Activated CD8-positive, alpha-beta memory T cell treated with anti-CD3 and anti-CD28 coated beads, Interleukin-2, amount 50 U/mL, for 1 hour (primary cell): ENCODE measurements around the gene SLFNL1.

Experiments used
- DNase-seq: peaks from one replicate; pipeline ENCODE4 v3.0.0-alpha.2; 2020; ENCODE audit errors: extremely low read depth

SLFNL1 gene

DNA sequence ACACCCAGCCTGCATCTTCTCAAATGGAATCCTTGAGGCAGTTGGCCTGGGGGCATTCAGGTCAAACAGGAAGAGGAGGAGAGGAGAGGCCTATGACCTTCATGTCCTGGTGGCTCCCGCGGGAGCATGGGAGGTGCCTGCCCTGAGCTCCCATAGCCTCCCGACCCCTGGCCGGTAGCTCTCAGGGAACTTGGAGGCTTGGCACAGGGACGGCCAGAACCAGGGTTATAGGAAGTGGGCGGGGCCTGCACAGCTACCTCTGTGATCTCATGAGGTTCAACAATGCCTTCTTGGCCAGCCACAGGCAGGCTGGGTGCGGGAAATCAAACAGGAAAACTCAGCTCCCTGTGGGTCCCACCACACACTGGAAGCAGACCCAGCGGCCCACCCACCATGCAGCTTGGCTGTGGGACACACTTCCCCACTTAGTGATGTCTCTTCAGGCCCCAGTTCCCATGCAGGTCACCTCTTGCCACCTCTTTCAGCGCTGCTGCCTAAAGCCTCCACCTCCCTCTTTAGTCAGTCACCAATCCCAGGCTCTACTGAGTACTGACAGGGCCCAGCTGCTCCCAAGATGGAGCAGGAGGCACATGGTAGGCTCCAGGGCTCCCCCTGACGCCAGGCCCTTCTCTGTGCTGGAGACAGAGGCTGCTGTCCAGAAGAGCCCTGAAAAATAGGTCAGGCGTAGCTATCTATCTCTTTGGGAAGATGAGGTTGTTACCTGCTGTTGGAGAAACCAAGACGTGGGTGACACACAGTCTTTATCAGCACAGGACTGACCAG lies at the start of gene SLFNL1:
SLFNL1 (minus strand) TSS at position 200 of the 783 bp plus-strand sequence. CDS start 1,065 bp downstream, outside the sequence.
- DNase-seq, result no peak

DNA sequence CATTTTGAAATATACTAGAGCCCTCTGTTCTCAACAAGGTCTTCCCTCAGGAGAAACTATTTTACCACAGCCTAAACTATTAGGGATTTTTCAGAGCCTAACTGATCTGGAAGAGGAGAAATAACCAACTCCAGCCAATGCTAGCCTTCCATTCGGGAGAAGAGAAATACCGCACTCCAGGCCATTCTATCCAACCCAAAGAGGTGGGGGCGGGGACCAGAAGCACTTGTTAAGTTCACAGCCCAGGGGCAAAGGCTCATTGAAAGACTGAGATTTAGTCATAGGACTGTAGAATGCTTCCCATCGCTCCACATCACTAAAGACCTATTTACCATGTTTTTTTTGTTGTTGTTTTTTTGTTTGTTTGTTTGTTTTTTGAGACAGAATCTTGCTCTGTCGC lies 35.4 kb upstream of the SLFNL1 start:
- DNase-seq, result no peak

DNA sequence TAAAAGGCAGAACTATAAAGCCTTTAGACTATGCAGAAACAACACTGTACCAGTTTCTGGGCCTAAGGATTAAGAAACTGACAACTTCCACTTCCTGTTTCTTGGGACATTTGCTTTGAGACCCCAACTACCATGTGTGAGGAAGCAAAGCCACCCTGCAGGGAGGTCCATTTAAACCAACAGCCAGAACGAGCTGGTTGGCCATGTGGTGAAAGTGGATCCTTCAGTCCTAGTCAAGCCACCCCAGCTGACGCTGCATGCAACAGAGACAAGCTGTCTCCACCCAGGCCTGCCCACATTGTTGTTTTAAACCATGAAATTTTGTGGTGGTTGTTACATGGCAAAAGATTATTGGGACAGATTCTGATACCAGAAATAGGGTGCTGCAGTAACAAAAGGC lies 31.8 kb upstream of the SLFNL1 start:
- no peak for DNase-seq

DNA sequence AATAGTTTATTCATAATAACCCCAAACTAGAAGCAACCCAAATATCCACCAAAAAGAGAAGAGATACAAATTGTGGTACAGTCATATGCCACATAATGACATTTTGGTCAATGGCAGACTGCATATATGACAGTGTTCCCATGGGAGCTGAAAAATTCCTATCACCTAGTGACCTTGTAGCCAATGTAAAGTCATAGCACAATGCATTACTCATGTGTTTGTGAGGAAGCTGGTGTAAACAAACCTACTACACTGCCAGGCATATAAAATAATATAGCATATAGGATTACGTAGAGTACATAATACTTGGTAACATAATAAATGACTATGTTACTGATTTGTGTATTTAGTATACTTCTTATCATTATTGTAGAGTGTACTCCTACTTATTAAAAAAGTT lies 29.5 kb upstream of the SLFNL1 start:
- no peak for DNase-seq

DNA sequence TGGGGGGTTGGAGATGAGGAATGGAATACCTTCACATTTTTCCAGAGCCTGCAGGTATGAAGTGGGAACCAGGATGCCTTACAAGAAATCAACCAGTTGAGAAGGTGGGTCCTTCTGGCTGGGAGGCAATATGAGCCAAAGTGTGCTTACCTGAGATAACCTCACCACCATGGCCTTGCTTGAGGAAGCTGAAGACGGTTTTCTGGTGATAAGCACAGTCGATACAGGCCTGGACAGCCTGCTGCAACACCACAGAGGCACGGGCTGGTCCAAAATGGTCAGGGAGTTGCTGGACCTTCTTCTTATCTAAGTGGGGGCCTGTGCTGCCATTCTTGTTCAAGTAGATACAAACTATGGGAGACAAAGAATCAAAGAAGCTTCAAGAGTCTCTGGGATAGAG lies 27.0 kb upstream of the SLFNL1 start:
- no peak for DNase-seq

DNA sequence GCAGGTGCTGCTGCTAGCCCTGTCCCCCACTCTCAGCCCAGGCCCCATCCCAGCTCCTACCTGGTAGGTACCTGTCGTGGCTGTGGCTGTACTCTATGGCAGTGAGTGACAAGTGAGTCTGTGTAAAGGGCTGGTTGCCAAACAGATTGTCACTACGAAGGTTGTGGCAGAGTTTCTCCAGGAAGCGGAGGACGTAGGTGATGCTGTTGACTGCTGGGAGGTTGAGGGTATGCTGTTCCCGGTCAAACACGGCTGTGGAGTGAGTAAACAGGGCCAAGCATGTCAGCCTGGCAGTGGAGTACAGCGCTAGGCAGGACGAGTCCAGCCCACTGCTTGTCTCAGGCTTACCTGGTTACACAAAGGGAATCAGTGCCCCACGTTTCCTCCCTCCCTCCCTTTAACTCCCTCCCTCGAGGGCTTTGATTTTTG lies 24.8 kb upstream of the SLFNL1 start:
- no peak for DNase-seq

DNA sequence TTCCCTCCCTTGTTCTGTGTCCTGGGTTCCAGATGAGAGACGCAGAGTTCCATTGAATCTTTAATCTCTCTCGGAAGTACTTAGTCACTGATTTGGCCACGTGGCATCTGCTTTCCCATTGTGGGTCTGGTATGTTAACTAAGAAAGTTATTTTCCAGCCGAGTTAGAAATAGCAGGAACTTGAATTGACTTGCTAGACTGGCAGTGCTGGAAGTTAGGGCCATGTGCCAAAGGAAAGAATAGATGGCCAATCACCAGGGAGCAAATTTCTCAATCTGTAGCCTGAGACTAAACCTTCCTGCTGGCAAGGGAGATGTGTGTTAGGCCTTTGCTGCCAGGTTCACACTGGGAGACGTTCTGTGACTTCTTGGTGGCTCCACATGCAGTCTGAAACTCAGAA lies 24.2 kb upstream of the SLFNL1 start:
- no peak for DNase-seq

DNA sequence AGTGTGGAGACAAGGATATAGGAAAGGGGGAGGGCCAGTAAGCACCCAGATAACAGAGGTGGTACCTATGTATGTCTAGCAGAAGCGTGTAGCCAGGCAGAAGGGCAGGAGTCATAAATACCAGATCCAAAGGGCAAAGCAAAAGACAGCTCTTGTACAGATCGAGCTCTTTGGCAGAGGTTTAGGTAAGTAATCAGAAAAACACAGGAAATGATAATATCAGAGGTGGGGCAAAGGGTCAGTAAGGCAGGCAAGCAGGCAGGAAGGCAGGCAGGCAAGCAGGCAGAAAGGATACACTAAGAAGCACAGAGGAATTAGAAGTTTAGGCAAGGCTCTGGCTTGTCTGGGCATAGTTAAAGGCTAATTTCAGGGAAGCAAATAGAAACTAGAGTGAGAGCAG lies 22.7 kb upstream of the SLFNL1 start:
- no peak for DNase-seq

DNA sequence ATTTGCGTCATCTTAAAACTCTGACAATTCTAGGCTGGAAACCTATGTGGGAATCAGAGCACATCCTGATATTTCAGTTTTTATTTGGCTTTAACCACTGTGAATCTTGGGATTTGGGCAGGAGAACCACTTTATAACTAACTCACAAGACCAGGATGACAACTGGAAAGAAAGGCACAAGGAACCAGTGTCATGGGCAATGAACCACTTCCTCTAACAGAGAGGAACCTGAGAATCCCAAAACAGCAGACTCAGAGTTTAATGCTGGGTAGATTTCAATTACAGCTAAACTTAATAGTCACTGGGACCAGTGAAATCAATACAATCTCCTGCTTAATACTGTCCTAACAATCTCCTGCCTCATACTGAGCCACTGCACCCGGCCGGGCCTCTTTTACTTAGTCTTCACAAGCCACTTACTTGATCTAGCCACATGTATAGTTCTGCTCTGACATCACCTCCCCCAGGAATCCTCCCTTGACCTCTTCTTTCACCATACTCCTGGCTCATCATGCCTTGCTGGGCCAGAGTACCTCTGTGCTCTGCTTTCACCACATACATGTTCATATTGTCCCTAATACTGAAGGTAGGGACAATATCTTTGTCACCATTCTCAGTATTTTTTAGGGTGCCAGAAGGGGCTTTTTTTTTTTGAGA lies 20.2 kb upstream of the SLFNL1 start:
- DNase-seq, result no peak

DNA sequence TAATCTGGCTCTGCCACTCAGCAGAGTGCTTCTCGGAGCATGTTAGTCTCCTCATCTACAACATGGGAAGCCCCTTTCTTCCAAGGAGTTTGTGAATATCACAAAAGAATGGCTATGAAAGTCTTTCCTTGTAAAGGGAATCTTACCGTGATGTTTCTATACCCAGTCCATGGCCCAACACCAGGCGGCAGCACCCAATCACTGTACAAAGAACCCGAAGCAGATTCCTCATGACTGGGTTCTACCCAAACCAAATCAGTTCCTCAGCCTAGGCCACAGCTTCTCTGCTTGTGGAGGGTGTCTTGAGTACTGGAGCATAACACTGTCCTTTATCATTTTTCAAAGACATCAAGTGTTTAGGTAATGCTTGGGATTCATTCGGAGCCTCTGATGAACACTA lies 16.6 kb upstream of the SLFNL1 start:
- no peak for DNase-seq

DNA sequence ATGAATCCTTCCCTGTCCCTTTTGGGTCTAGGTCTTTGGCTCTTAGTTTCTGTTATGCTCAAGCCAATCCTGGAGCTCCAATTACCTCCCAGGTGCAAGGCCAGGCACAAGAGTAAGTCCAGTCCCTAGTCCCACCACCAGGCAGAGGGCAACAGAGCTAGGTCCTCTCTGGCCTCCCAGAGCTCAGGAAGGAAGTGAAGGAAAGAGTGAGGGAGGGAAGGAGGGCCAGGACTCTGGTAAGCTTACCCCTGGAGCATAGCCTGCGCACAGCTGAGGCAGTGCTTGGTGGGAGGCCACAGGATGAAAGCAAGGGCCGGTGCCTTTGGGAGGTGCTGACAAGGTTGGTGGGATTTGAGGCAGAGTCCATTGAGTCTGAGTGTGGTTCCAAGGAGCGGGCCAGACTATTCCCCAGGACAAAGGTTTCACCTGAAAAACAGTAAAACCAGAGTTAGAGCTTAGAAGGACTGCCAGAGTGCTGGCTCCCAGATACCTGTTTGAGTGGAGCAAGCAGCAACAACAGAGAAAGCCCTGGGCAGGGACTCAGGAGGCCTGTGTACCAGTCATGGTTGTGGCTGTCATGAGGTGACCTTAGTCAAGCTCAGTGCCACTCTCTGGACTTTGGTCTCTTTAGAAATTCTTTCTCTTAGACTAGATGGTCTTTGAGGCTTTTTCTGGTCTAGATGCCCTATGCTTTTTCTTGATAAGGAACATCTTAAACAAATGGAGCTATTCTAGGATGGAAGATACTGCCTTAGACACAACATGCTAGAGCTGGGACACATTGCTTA lies 15.8 kb upstream of the SLFNL1 start:
- DNase-seq, result no peak

DNA sequence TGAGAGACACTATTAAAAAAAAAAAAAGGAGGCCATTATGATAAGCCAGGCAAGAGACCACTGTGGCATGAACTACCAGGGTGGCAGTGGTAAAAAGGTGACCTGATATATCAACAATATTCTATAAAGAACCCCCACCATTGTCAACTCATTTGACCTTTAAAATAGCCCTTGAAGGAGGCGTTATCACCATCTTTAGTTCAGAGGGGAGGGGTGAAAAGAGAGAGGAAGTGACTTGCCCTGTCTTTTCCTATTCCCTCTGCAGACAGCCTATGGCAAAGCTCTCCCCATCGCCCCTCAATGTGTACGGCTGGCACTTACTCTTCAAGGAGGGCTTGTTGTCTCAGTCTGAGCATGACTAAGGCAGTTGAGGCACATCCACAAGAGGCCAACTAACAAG lies 11.7 kb upstream of the SLFNL1 start:
- no peak for DNase-seq

DNA sequence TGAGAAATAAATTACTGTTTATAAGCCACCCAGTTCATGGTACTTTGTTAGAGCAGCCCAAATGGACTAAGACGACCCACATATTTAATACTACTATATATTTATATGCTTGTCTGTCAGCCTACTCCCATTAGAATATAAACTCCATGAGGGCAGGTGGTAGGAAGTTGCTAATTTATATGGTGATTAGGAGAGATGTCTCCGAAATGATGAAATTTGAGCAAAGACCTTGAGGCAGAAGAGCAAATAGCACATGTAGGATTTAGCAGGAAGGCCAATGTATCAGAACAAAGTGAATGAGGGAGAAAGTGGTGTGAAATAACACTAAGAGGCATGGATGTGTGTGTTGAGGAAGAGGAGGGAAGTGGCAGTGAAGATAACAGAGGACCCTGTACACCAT lies 10.6 kb upstream of the SLFNL1 start:
- no peak for DNase-seq

DNA sequence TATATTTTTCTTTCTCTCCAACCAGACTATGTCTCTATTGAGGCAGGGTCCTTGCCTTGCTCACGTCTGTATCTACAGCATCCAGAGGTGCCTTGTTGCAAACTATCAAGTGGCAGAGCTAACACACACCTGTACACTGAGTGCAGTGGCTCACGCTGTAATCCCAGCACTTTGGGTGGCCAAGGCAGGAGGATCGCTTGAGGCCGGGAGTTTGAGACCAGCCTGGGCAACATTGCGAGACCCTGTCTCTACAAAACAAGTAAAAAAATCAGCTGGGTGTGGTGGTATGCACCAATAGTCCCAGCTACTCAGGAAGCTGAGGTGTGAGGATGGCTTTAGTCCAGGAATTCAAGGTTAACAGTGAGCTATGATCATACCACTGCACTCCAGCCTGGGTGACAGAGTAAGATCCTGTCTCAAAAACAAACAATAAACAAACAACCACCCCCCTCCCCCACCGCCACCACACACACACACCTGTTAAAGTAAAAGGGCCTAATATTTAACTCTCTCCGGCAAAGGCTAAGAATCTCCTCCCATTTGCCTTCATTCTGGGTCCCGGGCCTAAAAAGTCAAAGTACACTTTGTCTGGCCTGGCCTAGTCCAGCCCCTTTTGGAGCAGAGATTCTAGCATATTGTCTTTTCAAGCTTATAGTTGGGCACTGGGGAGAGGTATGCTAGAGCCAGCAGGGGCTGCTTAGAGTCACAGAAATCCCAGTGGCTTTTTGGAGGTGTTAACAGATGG lies 9.5 kb upstream of the SLFNL1 start:
- DNase-seq, result no peak

DNA sequence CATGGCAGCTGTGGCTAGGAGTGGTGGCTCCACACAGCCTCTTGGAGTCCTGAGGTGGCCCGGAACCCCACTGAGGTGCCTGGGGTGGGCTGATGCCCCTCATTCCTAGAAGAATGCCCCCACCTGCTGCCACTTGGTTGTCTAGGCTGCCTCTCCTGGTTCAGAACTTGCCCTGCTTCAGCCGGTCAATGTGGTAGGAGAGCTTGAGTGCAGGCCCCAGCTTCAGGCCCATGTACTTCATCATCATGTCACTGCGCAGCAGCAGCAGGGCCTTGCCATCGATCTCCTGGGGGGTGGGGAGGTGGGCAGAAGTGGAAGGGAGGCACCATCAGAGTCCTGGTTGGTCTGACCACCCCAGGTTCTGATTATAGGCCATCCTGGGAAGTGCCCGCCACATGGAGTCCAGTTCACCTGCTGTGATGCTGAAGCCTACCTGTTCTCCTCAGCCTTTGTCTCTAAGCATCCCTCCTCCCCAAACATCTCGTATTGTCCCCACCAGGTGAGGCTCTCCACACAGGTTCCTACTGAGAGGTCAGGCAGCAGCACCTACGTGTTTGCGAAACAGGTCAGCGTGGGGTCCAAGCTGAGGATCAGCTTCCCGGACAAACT lies 6.6 kb upstream of the SLFNL1 start:
- DNase-seq, result no peak

DNA sequence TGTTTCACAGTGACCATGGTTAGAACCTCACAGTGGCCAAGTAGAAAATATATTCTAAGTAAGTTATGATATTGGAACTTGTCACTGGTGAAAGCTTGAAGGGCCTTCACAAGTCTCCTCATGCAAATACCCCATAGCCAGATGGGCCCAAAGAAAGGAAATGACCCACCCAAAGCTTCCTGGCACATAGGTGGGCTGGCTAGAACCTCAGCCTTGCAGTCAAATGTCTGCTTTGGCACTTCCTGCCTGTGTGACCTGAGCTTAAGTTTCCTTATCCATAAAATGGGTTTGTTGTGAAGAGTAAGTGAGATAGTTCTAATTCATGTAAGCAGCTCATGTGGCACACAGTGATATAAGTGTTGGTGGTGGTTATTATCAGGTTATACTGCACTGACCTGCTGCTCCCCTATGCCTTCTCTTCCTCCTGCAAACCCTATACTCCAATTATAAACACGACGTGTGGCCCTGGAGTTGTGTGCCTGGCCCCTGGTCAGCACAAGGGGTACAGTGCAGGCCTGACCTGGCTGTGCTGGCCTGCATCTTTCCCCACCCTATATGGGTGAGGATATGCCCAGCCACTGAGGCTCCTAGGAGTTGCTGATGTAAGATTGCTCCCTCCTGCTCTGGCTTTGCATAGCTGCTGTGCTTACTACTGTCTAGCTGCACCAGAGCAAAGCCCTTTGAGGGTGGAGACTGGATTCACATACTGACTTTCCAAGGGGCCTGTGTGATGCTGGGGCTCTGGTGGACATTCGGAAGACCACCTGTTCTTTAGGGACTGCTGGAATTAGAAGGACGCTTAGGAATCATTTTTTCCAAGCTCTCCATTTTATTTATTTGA lies 4.7 kb upstream of the SLFNL1 start:
- DNase-seq, result no peak

DNA sequence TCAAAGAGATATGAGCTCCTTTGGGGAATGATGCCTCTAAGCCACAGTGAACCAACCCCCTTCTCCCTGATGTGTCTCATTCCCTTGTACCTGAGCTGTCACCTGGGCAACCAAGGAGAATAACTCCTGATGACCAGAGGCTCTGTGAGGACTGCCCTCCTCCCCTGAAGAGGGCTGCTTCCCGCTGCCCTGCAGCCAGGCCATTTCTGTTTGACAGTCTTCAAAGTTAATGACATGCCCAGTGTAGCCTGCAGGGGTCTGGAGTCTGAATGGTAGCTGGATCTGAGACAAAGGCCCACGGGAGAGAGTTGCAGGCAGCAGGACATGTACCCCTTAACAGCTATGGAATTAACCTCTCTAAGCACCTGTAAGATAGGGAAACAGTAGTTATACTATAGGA lies 3.4 kb upstream of the SLFNL1 start:
- DNase-seq, result no peak

DNA sequence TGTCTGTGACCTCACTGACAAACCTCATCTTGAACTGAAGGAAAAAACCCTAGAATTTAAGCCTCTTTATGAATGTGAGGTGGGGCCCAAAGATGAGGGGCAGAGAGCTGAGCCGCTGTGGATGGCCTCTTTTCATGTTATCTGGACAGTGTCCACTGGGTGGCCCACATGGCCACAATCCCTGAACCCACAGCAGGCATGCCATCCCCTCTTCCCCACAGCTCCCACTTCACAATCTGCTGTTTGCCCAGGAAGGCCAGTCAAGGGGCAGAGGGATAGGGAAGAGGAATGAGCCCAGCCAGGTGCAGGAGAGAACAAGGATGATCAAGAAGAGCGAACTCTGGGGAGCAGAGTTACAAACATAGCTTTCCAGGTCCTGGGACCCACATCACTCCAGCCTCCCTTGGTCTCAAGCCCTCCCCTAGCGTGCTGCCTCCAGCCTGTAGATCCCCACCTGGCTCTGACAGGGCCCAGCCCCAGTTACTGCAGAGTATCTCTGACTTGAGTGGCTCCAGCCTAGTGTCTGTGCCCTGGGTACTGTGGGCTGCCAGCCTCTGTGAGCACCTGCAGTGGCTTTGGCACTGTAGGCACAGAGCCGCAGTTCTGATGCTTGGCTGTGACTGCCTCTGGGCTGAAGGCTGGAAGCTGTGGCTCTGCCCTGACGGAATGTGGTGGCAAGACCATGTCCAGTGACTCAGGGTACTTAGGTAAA lies 1.9 kb upstream of the SLFNL1 start:
- no peak for DNase-seq

DNA sequence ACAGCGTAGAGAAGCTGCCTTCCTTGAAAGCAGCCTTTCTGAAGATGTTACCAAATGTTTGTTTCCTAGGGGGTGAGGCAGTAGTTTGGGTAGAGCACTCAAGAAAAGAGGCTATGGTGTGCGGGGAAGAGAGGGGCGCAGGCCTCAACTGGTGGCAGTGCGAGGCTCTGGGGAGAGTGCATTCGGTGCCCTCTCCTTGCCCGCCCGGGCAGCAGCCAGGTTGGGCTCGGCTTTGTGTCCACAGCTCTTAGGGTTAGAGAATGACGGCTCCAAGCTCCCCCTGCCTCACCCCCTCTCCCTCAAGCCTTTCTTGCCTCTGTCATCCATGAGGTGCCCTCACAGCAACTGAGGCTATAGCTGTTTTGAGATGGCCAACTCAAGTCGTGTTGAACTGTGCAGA lies 899 bp upstream of the SLFNL1 start:
- no peak for DNase-seq

DNA sequence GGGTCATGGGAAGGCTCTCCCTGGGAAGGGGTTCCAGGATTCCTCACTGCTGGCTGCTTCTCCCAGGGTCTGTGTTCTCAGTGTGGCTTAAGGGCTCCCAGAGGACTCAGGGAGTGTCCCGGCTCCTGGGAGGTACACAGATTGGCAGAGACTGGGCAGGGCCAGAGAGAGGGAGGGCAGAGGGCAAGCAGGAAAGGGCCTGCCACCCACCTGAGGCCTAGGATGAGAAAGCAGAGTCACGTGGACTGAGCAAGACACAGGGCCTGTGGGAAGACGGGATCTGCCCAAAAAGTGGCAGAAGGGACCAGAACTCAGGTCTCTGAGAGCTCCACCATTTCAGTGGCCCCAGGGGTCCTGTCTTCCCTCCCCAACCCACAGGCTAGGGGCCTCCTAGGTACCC lies 871 bp downstream of the SLFNL1 start:
- DNase-seq, result no peak
